Activated naive CD4-positive, alpha-beta T cell treated with anti-CD3 and anti-CD28 coated beads, Interleukin-2, amount 50 U/mL, for 24 hours (primary cell): ENCODE measurements around the gene PLAAT2.
A peak's percentile ranks its signal among the peaks of the same experiment; 100 is the strongest.
"Not testable (repeated sequence)": the region's sequence is repeated elsewhere in the genome, so short reads cannot be mapped to it uniquely, and the experiment has no call there.

ENCODE experiments used
- H3K27ac Mint-ChIP-seq: one replicate; pipeline ENCODE4 v1.8.0; 2021; ENCODE audit warnings: mild to moderate bottlenecking, mixed read lengths
- H3K27me3 Mint-ChIP-seq: one replicate; pipeline ENCODE4 v1.8.0; 2021; ENCODE audit warnings: mixed read lengths
- H3K36me3 Mint-ChIP-seq: one replicate; pipeline ENCODE4 v1.8.0; 2021; ENCODE audit warnings: mixed read lengths
- H3K4me1 Mint-ChIP-seq: one replicate; pipeline ENCODE4 v1.8.0; 2021; ENCODE audit warnings: mixed read lengths
- H3K4me3 Mint-ChIP-seq: one replicate; pipeline ENCODE4 v1.8.0; 2021; ENCODE audit warnings: mild to moderate bottlenecking, mixed read lengths
- H3K9me3 Mint-ChIP-seq: one replicate; pipeline ENCODE4 v1.8.0; 2021; ENCODE audit warnings: mixed read lengths

Gene PLAAT2

DNA sequence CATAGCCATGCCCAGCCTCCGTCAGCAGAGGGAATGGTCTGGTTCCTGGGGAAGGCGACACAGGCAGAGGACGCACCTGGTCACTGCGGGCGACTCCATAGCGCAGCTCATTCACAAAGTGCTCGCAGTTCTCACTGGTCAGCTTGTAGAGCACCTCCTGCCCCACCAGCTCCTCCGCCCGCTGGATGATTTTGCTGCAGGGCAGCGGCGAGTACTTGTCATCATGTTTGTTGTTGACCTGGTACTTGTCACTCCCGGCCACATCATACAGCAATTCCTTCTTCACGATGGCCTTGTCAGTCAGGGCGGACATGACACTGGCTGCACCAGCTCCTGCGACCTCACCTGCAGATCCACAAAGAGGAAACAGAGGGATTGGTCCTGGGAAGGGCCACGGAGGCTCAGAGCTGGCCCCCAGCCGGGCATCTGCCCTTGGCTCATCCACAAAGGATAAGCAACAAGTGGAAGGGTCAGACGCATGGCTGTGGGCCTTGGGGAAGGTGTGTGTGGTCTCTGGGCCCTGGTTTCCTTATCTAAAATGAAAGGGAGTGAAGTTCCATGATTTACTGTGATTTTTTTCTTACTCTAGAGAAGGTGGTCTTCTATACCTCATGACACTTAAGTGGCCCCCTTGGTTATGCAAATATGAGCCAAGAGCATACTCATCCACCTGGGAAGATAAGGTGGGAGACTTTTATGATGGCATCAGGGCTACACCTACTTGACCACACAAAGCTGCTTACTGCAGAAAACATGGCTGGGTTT lies 27.0 kb upstream of the PLAAT2 start:
- H3K36me3 Mint-ChIP-seq, result peaks cover 5% of the 10 kb centered on the region
- no peaks in the 10 kb centered on the region for H3K9me3 Mint-ChIP-seq
- no peak overlapping the region for H3K27ac Mint-ChIP-seq
- H3K4me3 Mint-ChIP-seq, result no peak overlapping the region
- H3K4me1 Mint-ChIP-seq, result no peaks in the 10 kb centered on the region
- no peaks in the 10 kb centered on the region for H3K27me3 Mint-ChIP-seq

DNA sequence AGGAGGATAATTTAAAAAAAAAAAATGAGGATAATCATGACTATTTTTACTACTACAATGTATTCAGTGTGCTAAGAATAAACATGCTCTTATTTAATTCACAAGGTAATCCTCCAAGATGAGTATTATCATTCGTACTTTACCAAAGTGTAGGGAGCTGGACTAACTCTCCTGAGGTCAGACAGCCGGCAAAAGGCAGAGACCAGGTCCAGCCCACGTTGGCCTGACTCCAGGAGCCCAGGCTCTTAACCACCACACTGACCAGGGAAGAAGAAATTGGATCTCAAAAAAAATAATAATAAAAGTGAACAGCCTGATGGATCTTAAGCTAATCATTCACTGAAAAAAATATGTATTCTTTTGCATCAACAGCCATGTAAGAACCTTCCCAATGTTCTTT lies 25.8 kb upstream of the PLAAT2 start:
- Mint-ChIP-seq H3K36me3 (peaks cover 4% of the 10 kb centered on the region), H3K4me3 (no peak overlapping the region), H3K27me3 (no peaks in the 10 kb centered on the region), H3K4me1 (no peaks in the 10 kb centered on the region), H3K9me3 (no peaks in the 10 kb centered on the region), H3K27ac (no peak overlapping the region)

DNA sequence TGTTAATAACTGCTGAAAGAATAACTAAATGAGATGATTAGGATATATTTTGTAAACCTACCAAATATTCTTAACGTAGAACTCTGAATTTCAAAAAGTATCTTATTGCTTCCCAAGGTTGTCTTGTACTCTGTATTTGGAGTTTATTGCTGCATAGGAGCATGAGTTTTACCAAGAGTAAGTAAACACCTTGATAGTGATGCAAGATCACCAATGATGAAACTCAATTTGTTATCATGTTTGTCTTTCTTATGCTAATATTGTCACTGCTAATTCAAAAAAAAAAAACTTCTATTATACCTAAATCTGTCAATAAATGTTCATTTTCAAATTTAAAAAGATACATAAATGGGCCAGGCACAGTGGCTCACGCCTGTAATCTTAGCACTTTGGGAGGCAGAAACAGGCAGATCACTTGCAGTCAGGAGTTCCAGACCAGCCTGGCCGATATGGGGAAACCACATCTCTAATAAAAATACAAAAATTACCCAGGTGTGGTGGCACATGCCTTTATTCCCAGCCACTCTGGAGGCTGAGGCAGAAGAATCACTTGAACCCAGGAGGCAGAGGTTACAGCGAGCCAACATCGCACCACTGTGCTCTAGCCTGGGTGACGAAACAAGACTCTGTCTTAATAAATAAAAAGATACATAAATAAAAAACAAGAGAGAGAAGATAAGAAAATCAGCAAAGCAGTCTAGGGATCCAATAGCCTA lies 23.4 kb upstream of the PLAAT2 start:
- no peak overlapping the region for H3K27ac Mint-ChIP-seq
- no peak overlapping the region for H3K4me3 Mint-ChIP-seq
- peaks cover 14% of the 10 kb centered on the region for H3K4me1 Mint-ChIP-seq
- H3K9me3 Mint-ChIP-seq, result no peaks in the 10 kb centered on the region
- peaks cover 6% of the 10 kb centered on the region for H3K36me3 Mint-ChIP-seq
- H3K27me3 Mint-ChIP-seq, result no peaks in the 10 kb centered on the region

DNA sequence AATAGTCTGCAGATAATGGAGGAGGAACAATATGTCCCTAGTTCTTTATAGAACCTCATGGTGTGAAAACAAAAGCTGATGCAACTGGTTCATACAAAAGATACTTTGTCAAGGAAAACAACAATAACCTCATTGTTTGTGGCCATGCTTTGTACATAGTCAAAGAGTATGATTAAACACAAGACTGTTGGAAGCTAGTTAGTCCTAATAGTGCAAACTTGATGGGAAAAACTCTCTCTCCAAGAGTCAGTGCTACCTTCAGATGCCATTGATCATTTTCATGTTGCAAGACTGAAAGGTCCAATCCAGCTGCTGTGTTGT lies 20.1 kb upstream of the PLAAT2 start:
- Mint-ChIP-seq H3K4me1 (peaks cover 14% of the 10 kb centered on the region), H3K27ac (no peak overlapping the region), H3K4me3 (no peak overlapping the region), H3K36me3 (peaks cover 12% of the 10 kb centered on the region), H3K27me3 (no peaks in the 10 kb centered on the region), H3K9me3 (peaks cover 5% of the 10 kb centered on the region)

DNA sequence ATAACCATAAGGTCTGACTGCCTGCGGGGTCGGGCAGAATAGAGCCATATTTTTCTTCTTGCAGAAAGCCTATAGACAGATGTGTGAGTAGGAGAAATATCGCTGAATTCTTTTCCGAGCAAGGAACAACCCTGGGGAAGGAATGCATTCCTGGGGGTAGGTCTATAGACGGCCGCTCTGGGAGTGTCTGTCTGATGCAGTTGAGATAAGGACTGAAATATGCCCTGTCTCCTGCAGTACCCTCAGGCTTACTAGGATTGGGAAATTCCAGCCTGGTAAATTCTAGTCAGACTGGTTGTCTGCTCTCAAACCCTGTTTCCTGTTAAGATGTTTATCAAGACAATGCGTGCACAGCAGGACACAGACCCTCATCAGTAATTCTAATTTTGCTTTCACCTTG lies 18.0 kb upstream of the PLAAT2 start:
- peaks cover 11% of the 10 kb centered on the region for H3K36me3 Mint-ChIP-seq
- not testable (repeated sequence) for H3K27me3 Mint-ChIP-seq, H3K9me3 Mint-ChIP-seq, H3K4me3 Mint-ChIP-seq, H3K27ac Mint-ChIP-seq
- H3K4me1 Mint-ChIP-seq, result peaks cover 14% of the 10 kb centered on the region

DNA sequence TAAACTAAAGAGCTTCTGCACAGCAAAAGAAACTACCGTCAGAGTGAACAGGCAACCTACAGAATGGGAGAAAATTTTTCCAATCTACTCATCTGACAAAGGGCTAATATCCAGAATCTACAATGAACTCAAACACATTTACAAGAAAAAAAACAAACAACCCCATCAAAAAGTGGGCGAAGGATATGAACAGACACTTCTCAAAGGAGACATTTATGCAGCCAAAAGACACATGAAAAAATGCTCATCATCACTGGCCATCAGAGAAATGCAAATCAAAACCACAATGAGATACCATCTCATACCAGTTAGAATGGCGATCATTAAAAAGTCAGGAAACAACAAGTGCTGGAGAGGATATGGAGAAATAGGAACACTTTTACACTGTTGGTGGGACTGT lies 15.7 kb upstream of the PLAAT2 start:
- H3K27ac Mint-ChIP-seq, H3K9me3 Mint-ChIP-seq, H3K4me3 Mint-ChIP-seq, H3K27me3 Mint-ChIP-seq: not testable (repeated sequence)
- Mint-ChIP-seq H3K4me1 (peaks cover 32% of the 10 kb centered on the region), H3K36me3 (peaks cover 11% of the 10 kb centered on the region)

GRCh38 chr11:63574856-63575602 lies 11.8 kb upstream of the PLAAT2 start:
- H3K36me3 Mint-ChIP-seq, result peaks cover 5% of the 10 kb centered on the region
- H3K4me3 Mint-ChIP-seq, result peak overlapping the region; percentile 83
- peak overlapping the region; percentile 87 for H3K27ac Mint-ChIP-seq
- H3K27me3 Mint-ChIP-seq, result no peaks in the 10 kb centered on the region
- peaks cover 38% of the 10 kb centered on the region for H3K4me1 Mint-ChIP-seq
- H3K9me3 Mint-ChIP-seq, result no peaks in the 10 kb centered on the region

GRCh38 chr11:63573881-63574855 lies 11.0 kb upstream of the PLAAT2 start:
- peak overlapping the region; percentile 87 for H3K27ac Mint-ChIP-seq
- peaks cover 5% of the 10 kb centered on the region for H3K36me3 Mint-ChIP-seq
- peak overlapping the region; percentile 83 for H3K4me3 Mint-ChIP-seq
- no peaks in the 10 kb centered on the region for H3K27me3 Mint-ChIP-seq
- H3K4me1 Mint-ChIP-seq, result peaks cover 38% of the 10 kb centered on the region
- H3K9me3 Mint-ChIP-seq, result no peaks in the 10 kb centered on the region

DNA sequence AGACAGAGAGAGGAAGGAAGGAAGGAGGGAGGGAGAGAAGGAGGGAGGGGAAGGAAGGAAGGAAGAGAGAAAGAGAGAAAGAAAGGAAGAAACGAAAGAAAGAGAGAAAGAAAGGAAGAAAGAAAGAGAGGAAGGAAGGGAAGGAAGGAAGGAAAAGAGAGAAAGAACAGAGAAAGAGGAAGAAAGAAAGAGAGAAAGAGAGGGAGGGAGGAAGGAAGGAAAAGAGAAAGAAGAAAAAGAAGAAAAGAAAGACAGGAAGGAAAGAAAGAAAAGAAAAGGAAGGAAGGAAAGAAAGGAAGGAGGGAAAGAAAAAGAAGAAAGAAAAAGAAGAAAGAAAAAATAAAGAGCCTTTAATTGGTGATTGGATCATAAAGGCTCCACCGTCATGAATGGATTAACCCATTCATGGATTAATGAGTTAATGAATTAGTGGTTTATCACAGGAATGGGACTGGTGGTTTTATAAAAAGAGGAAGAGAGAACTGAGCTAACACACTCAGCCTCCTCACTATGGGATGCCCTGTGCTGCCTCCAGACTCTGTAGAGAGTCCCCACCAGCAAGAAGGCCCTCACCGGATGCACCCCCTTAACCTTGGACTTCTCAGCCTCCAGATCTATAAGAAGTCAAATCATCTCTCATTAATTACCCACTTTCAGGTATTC lies 9.0 kb upstream of the PLAAT2 start:
- Mint-ChIP-seq H3K27ac (no peak overlapping the region), H3K4me3 (no peak overlapping the region), H3K9me3 (no peaks in the 10 kb centered on the region), H3K36me3 (no peaks in the 10 kb centered on the region), H3K4me1 (peaks cover 51% of the 10 kb centered on the region), H3K27me3 (no peaks in the 10 kb centered on the region)

- H3K4me1 Mint-ChIP-seq, result peaks cover 56% of the 10 kb centered on the region
Observed at GRCh38 chr11:63569570-63569969, 6.4 kb upstream of the PLAAT2 start.

GRCh38 chr11:63567044-63567840 lies 4.1 kb upstream of the PLAAT2 start:
- H3K4me3 Mint-ChIP-seq, result peak overlapping the region; percentile 57
- H3K4me1 Mint-ChIP-seq, result peaks cover 57% of the 10 kb centered on the region
- peak overlapping the region; percentile 92 for H3K27ac Mint-ChIP-seq
- no peaks in the 10 kb centered on the region for H3K27me3 Mint-ChIP-seq
- H3K9me3 Mint-ChIP-seq, result no peaks in the 10 kb centered on the region
- H3K36me3 Mint-ChIP-seq, result no peaks in the 10 kb centered on the region

More at GRCh38 chr11:63569570-63569969, 6.4 kb upstream of the PLAAT2 start:
- H3K4me3 Mint-ChIP-seq, result no peak overlapping the region
- H3K27me3 Mint-ChIP-seq, result no peaks in the 10 kb centered on the region
- no peak overlapping the region for H3K27ac Mint-ChIP-seq
- H3K36me3 Mint-ChIP-seq, result no peaks in the 10 kb centered on the region
- H3K9me3 Mint-ChIP-seq, result no peaks in the 10 kb centered on the region

GRCh38 chr11:63564784-63565350 lies 1.7 kb upstream of the PLAAT2 start:
- Mint-ChIP-seq H3K4me3 (peak overlapping the region; percentile 19), H3K36me3 (no peaks in the 10 kb centered on the region), H3K4me1 (peaks cover 65% of the 10 kb centered on the region), H3K27me3 (no peaks in the 10 kb centered on the region), H3K9me3 (no peaks in the 10 kb centered on the region), H3K27ac (no peak overlapping the region)

DNA sequence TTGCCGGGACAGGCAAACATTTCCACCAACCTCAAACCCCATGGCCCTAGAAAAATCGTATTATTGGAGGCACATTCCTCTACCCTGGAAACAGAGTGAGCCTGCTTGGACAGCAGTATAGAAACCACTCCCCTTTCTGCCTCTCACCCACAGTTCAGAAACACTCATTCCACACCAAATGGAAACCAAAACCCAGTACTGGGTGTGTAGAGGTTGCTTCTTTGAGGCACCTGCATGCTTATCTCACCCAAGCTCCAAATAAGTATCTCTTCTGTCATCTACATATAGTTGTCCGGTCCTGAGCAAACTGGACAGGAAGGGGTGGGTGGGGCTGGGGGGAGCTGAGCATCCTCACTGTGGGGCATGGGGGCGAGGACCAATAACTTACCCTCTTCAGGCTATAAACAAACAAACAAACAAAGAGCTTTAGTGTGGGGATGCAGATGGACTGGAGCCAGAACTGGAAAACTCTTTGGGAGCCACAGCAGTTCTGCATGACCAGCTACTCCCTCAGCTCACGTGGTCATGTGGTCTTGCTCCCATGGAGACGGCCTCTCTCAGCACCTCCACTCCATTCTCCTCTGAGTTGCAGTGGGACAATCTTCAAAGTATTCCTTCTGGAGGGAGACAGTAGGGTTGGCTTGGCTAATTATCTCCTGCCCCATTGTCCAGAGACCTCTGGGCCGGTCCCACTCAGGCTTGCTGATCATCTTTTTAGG lies 1.0 kb upstream of the PLAAT2 start:
- H3K4me3 Mint-ChIP-seq, result peak overlapping the region; percentile 37
- H3K27me3 Mint-ChIP-seq, result no peaks in the 10 kb centered on the region
- peak overlapping the region; percentile 38 for H3K27ac Mint-ChIP-seq
- no peaks in the 10 kb centered on the region for H3K36me3 Mint-ChIP-seq
- H3K9me3 Mint-ChIP-seq, result no peaks in the 10 kb centered on the region
- H3K4me1 Mint-ChIP-seq, result peaks cover 72% of the 10 kb centered on the region
